PC-9 (cell line): ENCODE measurements around the gene NR5A1. TPM values are rescaled to one million over a fixed set of nuclear protein-coding genes. Genes with fewer than 3 reads are reported as not detected.

Source experiments
- BruUV-seq: library from RNA; stranded (reverse); fragments of 400-500 nt; replicated peaks from 2 replicates; lab custom pipeline; 2021; lab: Mats Ljungman, UMichigan
- CTCF ChIA-PET: fragments of 300-600 bp; sonication (Branson Sonifier 250); formaldehyde crosslinking; loops from one replicate; lab custom pipeline; 2022; ENCODE audit warnings: antibody characterized with exemption; lab: Charles Lee
- POLR2A ChIA-PET: fragments of 300-600 bp; sonication (Branson Sonifier 250); formaldehyde crosslinking; loops from one replicate; lab custom pipeline; 2022; ENCODE audit warnings: antibody characterized with exemption; ENCODE audit not compliant: unreplicated experiment; lab: Charles Lee
- DNase-seq, 2 experiments: peaks; one replicate each; pipeline versions ENCODE4 v3.0.0 to v3.0.0-alpha.2; 2015 to 2022; ENCODE audit warnings: mixed read lengths in 1 of 2
- H2AFZ ChIP-seq: fragments of 200-600 bp; sonication (generic); 2 replicates; pipeline ENCODE4 v1.8.1; 2017; ENCODE audit warnings: antibody characterized with exemption
- H3F3A ChIP-seq: fragments of 200-600 bp; sonication (generic); 2 replicates; pipeline ENCODE4 v1.8.1; 2017; ENCODE audit warnings: antibody characterized with exemption, mild to moderate bottlenecking, low read depth; ENCODE audit not compliant: insufficient read depth
- H3K27ac ChIP-seq: fragments of 200-600 bp; sonication (generic); 2 replicates; pipeline ENCODE4 v1.6.1; 2016; ENCODE audit warnings: mixed run types
- H3K27me3 ChIP-seq: fragments of 200-600 bp; sonication (generic); 2 replicates; pipeline ENCODE4 v1.6.1; 2016; ENCODE audit warnings: low read depth, mixed run types; ENCODE audit not compliant: insufficient read depth
- H3K36me3 ChIP-seq: fragments of 200-600 bp; sonication (generic); 2 replicates; pipeline ENCODE4 v1.6.1; 2016; ENCODE audit warnings: low read depth, mixed run types
- H3K4me1 ChIP-seq: fragments of 200-600 bp; sonication (generic); replicated peaks from 2 replicates; pipeline ENCODE4 v1.6.1; 2016; ENCODE audit warnings: mixed run types; ENCODE audit not compliant: insufficient read depth
- H3K4me2 ChIP-seq: fragments of 200-600 bp; sonication (generic); 2 replicates; pipeline ENCODE4 v1.6.1; 2017; ENCODE audit warnings: mixed run types
- H3K4me3 ChIP-seq: fragments of 200-600 bp; sonication (generic); 2 replicates; pipeline ENCODE4 v1.6.1; 2016; ENCODE audit warnings: mixed run types
- H3K79me2 ChIP-seq: fragments of 200-600 bp; sonication (generic); 2 replicates; pipeline ENCODE4 v1.6.1; 2017; ENCODE audit warnings: low read depth, mixed run types
- H3K9me2 ChIP-seq: fragments of 200-600 bp; sonication (generic); 2 replicates; pipeline ENCODE4 v1.8.1; 2017; ENCODE audit warnings: mild to moderate bottlenecking; ENCODE audit not compliant: insufficient read depth
- H3K9me3 ChIP-seq: fragments of 200-600 bp; sonication (generic); 2 replicates; pipeline ENCODE4 v1.8.1; 2016; ENCODE audit warnings: low read depth; ENCODE audit not compliant: insufficient read depth
- H4K20me1 ChIP-seq: fragments of 200-600 bp; sonication (generic); 2 replicates; pipeline ENCODE4 v1.8.1; 2017; ENCODE audit not compliant: insufficient read depth
- EZH2 ChIP-seq: fragments of 200-600 bp; sonication (generic); IDR thresholded peaks from 2 replicates; pipeline ENCODE4 v1.8.0; 2017; ENCODE audit warnings: antibody characterized with exemption, low read depth
- intact Hi-C: fragments of 100-400 bp; cut with micrococcal nuclease; formaldehyde crosslinking; loops from one replicate; pipeline ENCODE4 v1.10.0; 2022; ENCODE audit not compliant: unreplicated experiment
- total RNA-seq: library from RNA; stranded (reverse); gene quantifications from 2 replicates; pipeline ENCODE4 v1.2.3, GENCODE V29; 2021
- TF ChIP-seq, protein P1 (sequence below): fragments of 200-600 bp; sonication (generic); conservative IDR thresholded peaks from 2 replicates; pipeline ENCODE4 v1.6.1; 2017; ENCODE audit warnings: mixed run types, antibody characterized with exemption, mild to moderate bottlenecking, moderate library complexity

The NR5A1 gene
- total RNA-seq, 1 experiment from 2014 or later, result 0.15 TPM

DNA sequence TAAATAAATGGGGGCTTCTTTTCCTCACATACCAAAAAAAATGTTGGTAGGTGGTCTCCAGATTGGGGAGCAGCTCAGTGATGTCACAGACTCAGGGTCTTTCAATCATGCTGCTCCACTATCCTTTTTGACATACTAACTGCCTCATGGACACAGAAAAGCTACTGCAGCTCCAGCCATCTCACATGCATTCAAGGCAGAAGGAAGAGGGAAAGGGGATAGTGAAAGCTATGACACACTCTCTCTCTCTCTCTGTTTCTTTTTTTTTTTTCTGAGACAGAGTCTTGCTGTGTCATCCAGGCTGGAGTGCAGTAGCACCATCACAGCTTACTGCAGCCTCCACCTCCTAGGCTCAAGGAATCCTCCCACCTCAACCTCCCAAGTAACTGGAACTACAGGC is 64.8 kb downstream of the NR5A1 start:
- BruUV-seq, result no TSS peak
- Histone ChIP-seq H3K9me2 (no peaks in the 10 kb centered on the region), H3K4me1 (peaks cover 21% of the 10 kb centered on the region), H3K36me3 (no peaks in the 10 kb centered on the region), H2AFZ (no peak overlapping the region), H3K9me3 (no peaks in the 10 kb centered on the region), H3K4me2 (no peak overlapping the region), H3K79me2 (no peaks in the 10 kb centered on the region), H3K4me3 (no peak overlapping the region), H4K20me1 (no peaks in the 10 kb centered on the region), H3K27me3 (no peaks in the 10 kb centered on the region), H3K27ac (no peak overlapping the region), H3F3A (peaks cover 11% of the 10 kb centered on the region; the same call in 1 of the 2 replicates)
- intact Hi-C loops, result no loop called here
- TF ChIP-seq, protein P1, sequence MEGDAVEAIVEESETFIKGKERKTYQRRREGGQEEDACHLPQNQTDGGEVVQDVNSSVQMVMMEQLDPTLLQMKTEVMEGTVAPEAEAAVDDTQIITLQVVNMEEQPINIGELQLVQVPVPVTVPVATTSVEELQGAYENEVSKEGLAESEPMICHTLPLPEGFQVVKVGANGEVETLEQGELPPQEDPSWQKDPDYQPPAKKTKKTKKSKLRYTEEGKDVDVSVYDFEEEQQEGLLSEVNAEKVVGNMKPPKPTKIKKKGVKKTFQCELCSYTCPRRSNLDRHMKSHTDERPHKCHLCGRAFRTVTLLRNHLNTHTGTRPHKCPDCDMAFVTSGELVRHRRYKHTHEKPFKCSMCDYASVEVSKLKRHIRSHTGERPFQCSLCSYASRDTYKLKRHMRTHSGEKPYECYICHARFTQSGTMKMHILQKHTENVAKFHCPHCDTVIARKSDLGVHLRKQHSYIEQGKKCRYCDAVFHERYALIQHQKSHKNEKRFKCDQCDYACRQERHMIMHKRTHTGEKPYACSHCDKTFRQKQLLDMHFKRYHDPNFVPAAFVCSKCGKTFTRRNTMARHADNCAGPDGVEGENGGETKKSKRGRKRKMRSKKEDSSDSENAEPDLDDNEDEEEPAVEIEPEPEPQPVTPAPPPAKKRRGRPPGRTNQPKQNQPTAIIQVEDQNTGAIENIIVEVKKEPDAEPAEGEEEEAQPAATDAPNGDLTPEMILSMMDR, result no peak
- TF ChIP-seq EZH2, result no peak
- ChIA-PET POLR2A (no interaction called here), CTCF (interaction anchor here (0.9 kb wide), 1 partner anchor 269 kb away, joined by 6 read pairs; no protein-coding TSS in a partner anchor)
- no peak for DNase-seq

DNA sequence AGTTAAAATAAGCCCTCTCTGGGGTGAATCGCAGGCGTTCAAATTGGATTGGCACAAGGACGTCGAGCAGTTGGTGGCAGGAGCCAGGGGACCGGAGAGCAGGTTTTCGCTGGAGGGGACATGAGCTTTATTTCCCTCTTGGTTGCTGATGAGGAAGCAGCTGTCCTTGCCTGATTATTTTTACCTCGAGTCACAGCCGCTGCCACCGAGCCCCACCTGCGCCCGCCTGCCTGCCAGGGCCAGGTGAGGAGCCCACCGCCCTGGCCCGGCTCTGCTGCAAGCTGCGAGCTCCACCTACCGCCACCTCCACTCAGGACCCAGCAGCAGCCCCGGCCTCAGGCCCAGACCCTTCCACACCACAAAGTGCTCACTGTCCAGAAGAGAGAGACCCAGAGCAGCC is 65.9 kb downstream of the NR5A1 start:
- ChIA-PET POLR2A (no interaction called here), CTCF (no interaction called here)
- intact Hi-C loops, result no loop called here
- BruUV-seq, result no TSS peak
- peaks cover 10% of the 10 kb centered on the region; the same call in 1 of the 2 replicates for H3F3A ChIP-seq
- H3K9me2 ChIP-seq, result no peaks in the 10 kb centered on the region
- no peak for DNase-seq
- no peaks in the 10 kb centered on the region for H4K20me1 ChIP-seq
- peaks cover 11% of the 10 kb centered on the region for H3K4me1 ChIP-seq
- H3K4me2 ChIP-seq, result no peak overlapping the region
- no peaks in the 10 kb centered on the region for H3K36me3 ChIP-seq
- H3K4me3 ChIP-seq, result no peak overlapping the region
- no peak overlapping the region for H2AFZ ChIP-seq
- H3K27me3 ChIP-seq, result no peaks in the 10 kb centered on the region
- no peak overlapping the region for H3K27ac ChIP-seq
- TF ChIP-seq EZH2, result no peak
- TF ChIP-seq, protein P1, result no peak
- no peaks in the 10 kb centered on the region for H3K9me3 ChIP-seq
- no peaks in the 10 kb centered on the region for H3K79me2 ChIP-seq

DNA sequence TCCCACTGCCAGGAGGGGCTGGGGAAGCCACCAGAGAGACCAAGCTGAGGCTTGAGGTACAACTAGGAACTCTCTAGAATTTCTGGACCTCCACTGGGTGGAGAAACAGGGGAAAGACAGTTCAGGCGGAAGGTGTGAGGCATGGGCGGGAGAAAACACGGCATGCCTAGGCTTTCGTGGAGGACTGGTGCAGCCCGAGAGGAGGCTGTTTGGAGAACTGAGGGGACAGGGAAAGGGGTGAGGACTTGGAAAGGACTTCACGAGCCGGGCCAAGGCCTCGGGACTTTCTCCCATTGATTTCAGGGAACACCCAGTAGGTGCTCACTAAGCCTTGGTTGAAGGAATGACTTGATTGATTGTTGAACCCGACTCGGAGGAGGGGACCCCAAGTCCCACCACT is 66.4 kb downstream of the NR5A1 start:
- H3K79me2 ChIP-seq, result no peaks in the 10 kb centered on the region
- H3K27ac ChIP-seq, result no peak overlapping the region
- intact Hi-C loops, result no loop called here
- no peaks in the 10 kb centered on the region for H4K20me1 ChIP-seq
- peaks cover 5% of the 10 kb centered on the region; the same call in 1 of the 2 replicates for H3F3A ChIP-seq
- peaks cover 6% of the 10 kb centered on the region for H3K4me1 ChIP-seq
- CTCF ChIA-PET, result no interaction called here
- H3K9me2 ChIP-seq, result no peaks in the 10 kb centered on the region
- POLR2A ChIA-PET, result interaction anchor here (0.6 kb wide), 1 partner anchor 25 kb away, joined by 5 read pairs; no protein-coding TSS in a partner anchor
- BruUV-seq, result no TSS peak
- no peak overlapping the region for H2AFZ ChIP-seq
- no peaks in the 10 kb centered on the region for H3K36me3 ChIP-seq
- DNase-seq, result no peak
- TF ChIP-seq, protein P1, result no peak
- no peak for TF ChIP-seq EZH2
- H3K27me3 ChIP-seq, result no peaks in the 10 kb centered on the region
- H3K4me3 ChIP-seq, result no peak overlapping the region
- no peaks in the 10 kb centered on the region for H3K9me3 ChIP-seq
- no peak overlapping the region for H3K4me2 ChIP-seq
